Measurements from ENCODE around the gene TRIM49D1. TPM values are rescaled to one million over a fixed set of nuclear protein-coding genes. Genes with fewer than 3 reads are reported as not detected.
"Not testable (repeated sequence)": the region's sequence is repeated elsewhere in the genome, so short reads cannot be mapped to it uniquely, and the experiment has no call there.

The TRIM49D1 gene
- not detected for total RNA-seq

- DNase-seq (ENCODE audit: low spot score in 2 of 2), result no peak
- H3K4me3 ChIP-seq (ENCODE audit: low read depth, poor library complexity, severe bottlenecking), result no peak within 1 kb of the TSS
- TF ChIP-seq POLR2A (IDR thresholded peaks at IDR 0.05) (no peak), CTCF (IDR thresholded peaks at IDR 0.05) (no peak)
- intact Hi-C loops (cut with DNase I; ENCODE audit: low total_unique reads), result no loop called here
- WGBS, 2 donors, result 59 to 67% methylated on average over 3 of the region's 3 CpGs
Observed at GRCh38 chr11:89922195-89922660, at the start of gene TRIM49D1. Gene TRIM49D1 (minus strand): TSS chr11:89922245. CDS start chr11:89917710, 4,535 bp downstream.

GRCh38 chr11:89965737-89966136, 43.7 kb upstream of the TRIM49D1 start, which contains the start of gene TRIM64:
Gene TRIM64 (plus strand): TSS chr11:89966037. CDS start chr11:89968504, 2,467 bp downstream.
- DNase-seq (ENCODE audit: low spot score in 2 of 2); H3K4me3 ChIP-seq (ENCODE audit: low read depth, poor library complexity, severe bottlenecking); intact Hi-C loops (cut with DNase I; ENCODE audit: low total_unique reads): not testable (repeated sequence)
- 88 to 100% methylated on average over 1 to 2 of the region's 4 CpGs for WGBS, 2 donors

- peak in 1 of 2 donors; percentile 43 for DNase-seq (ENCODE audit: low spot score in 2 of 2)
- 87 to 93% methylated on average over 6 of the region's 6 CpGs for WGBS, 2 donors
- H3K4me3 ChIP-seq (ENCODE audit: low read depth, poor library complexity, severe bottlenecking); intact Hi-C loops (cut with DNase I; ENCODE audit: low total_unique reads): not testable (repeated sequence)
Observed at GRCh38 chr11:89960833-89961232, 38.8 kb upstream of the TRIM49D1 start.

GRCh38 chr11:89923764-89924163, 1.7 kb upstream of the TRIM49D1 start, which contains the start of gene TRIM49D2:
Gene TRIM49D2 (plus strand): TSS chr11:89924064. CDS start chr11:89926762, 2,698 bp downstream.
- H3K4me3 ChIP-seq (ENCODE audit: low read depth, poor library complexity, severe bottlenecking); DNase-seq (ENCODE audit: low spot score in 2 of 2); intact Hi-C loops (cut with DNase I; ENCODE audit: low total_unique reads): not testable (repeated sequence)
- WGBS, 2 donors, result 89 to 95% methylated on average over 2 to 3 of the region's 6 CpGs

GRCh38 chr11:89900809-89901208, 21.2 kb downstream of the TRIM49D1 start:
- H3K4me3 ChIP-seq (ENCODE audit: low read depth, poor library complexity, severe bottlenecking); intact Hi-C loops (cut with DNase I; ENCODE audit: low total_unique reads); DNase-seq (ENCODE audit: low spot score in 2 of 2): not testable (repeated sequence)
- no CpG with 5 or more reads among the region's 14 CpGs for WGBS, 2 donors

GRCh38 chr11:89893245-89893644, 28.8 kb downstream of the TRIM49D1 start:
- H3K4me3 ChIP-seq (ENCODE audit: low read depth, poor library complexity, severe bottlenecking); intact Hi-C loops (cut with DNase I; ENCODE audit: low total_unique reads); DNase-seq (ENCODE audit: low spot score in 2 of 2): not testable (repeated sequence)
- WGBS, 2 donors, result 87 to 97% methylated on average over 3 of the region's 3 CpGs

- intact Hi-C loops (cut with DNase I; ENCODE audit: low total_unique reads), result not testable (repeated sequence)
Observed at GRCh38 chr11:89877511-89877910, 44.5 kb downstream of the TRIM49D1 start.

GRCh38 chr11:89872588-89872987, 49.5 kb downstream of the TRIM49D1 start:
- intact Hi-C loops (cut with DNase I; ENCODE audit: low total_unique reads); DNase-seq (ENCODE audit: low spot score in 2 of 2); H3K4me3 ChIP-seq (ENCODE audit: low read depth, poor library complexity, severe bottlenecking): not testable (repeated sequence)
- WGBS, 2 donors, result 64 to 67% methylated on average over 2 of the region's 2 CpGs

More at GRCh38 chr11:89877511-89877910, 44.5 kb downstream of the TRIM49D1 start:
- WGBS, 2 donors, result 92% methylated on average over 4 to 5 of the region's 6 CpGs
- not testable (repeated sequence) for H3K4me3 ChIP-seq (ENCODE audit: low read depth, poor library complexity, severe bottlenecking)
- DNase-seq (ENCODE audit: low spot score in 2 of 2), result peak in 1 of 2 donors; percentile 18

GRCh38 chr11:89865223-89865622, 56.8 kb downstream of the TRIM49D1 start:
- H3K4me3 ChIP-seq (ENCODE audit: low read depth, poor library complexity, severe bottlenecking); intact Hi-C loops (cut with DNase I; ENCODE audit: low total_unique reads): not testable (repeated sequence)
- DNase-seq (ENCODE audit: low spot score in 2 of 2), result peak in 1 of 2 donors; percentile 72
- WGBS, 2 donors, result no CpG with 5 or more reads among the region's 35 CpGs

GRCh38 chr11:89863906-89864704, 57.9 kb downstream of the TRIM49D1 start:
- intact Hi-C loops (cut with DNase I; ENCODE audit: low total_unique reads); H3K4me3 ChIP-seq (ENCODE audit: low read depth, poor library complexity, severe bottlenecking): not testable (repeated sequence)
- peak in 1 of 2 donors; percentile 83 for DNase-seq (ENCODE audit: low spot score in 2 of 2)
- 2 to 40% methylated on average over 2 to 14 of the region's 66 CpGs for WGBS, 2 donors

Other genes with a start within 250 kb of the TRIM49D1 start
- gene TRIM77, start 211.9 kb downstream of the TRIM49D1 start, total RNA-seq, result not detected
- not detected for gene TRIM49, start 113.7 kb downstream of the TRIM49D1 start, total RNA-seq
- gene TRIM64B, start 43.8 kb downstream of the TRIM49D1 start, total RNA-seq, result not detected
- gene TRIM49D2, start 1.8 kb upstream of the TRIM49D1 start, total RNA-seq, result not detected
- not detected for gene TRIM64, start 43.8 kb upstream of the TRIM49D1 start, total RNA-seq
- not detected for gene TRIM49C, start 108.9 kb upstream of the TRIM49D1 start, total RNA-seq
- gene UBTFL1, start 163.7 kb upstream of the TRIM49D1 start, total RNA-seq, result not detected
- under 1 TPM; 0.11 to 0.49 (median 0.30) TPM for gene NAALAD2, start 212.4 kb upstream of the TRIM49D1 start, total RNA-seq

Measured in lower leg skin (tissue), 4 donors.